GM18508 (cell line): ENCODE data around the gene GRID2.

ENCODE experiments used
- ATAC-seq: cut with Tn5 transposase; IDR thresholded peaks from one replicate; pipeline ENCODE4 v1.9.1; 2021; ENCODE audit warnings: moderate number of reproducible peaks; ENCODE audit not compliant: insufficient read depth, unreplicated experiment

The GRID2 gene

GRCh38 chr4:92519727-92520126 is 216.0 kb downstream of the GRID2 start:
- no peak for ATAC-seq

GRCh38 chr4:92520563-92520962 is 216.8 kb downstream of the GRID2 start:
- ATAC-seq, result no peak

GRCh38 chr4:92521941-92522340 is 218.2 kb downstream of the GRID2 start:
- no peak for ATAC-seq

GRCh38 chr4:92522356-92522755 is 218.6 kb downstream of the GRID2 start:
- no peak for ATAC-seq

DNA sequence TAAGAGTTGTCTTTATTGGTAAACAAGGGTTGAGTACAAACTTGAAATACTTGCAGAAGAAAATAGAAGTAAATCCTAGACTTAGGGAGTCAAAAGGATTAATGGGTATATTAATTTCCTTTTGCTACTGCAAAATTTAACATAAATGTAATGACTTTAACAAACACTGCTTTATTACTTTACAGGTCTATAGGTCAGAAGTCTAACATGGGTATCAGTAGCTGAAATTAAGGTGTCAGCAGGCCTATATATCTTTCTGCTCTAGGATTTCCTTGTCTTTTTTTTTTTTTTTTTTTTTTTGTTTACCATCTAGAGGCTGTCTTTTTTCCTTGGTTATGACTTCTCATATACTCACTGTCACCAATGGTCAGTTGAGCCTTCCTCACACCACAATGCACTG is 220.4 kb downstream of the GRID2 start:
- ATAC-seq, result no peak

- ATAC-seq, result no peak
These were observed 224.8 kb downstream of the GRID2 start for GRCh38 chr4:92528541-92528940.

- ATAC-seq, result no peak
These were observed 225.7 kb downstream of the GRID2 start for GRCh38 chr4:92529510-92529909.

DNA sequence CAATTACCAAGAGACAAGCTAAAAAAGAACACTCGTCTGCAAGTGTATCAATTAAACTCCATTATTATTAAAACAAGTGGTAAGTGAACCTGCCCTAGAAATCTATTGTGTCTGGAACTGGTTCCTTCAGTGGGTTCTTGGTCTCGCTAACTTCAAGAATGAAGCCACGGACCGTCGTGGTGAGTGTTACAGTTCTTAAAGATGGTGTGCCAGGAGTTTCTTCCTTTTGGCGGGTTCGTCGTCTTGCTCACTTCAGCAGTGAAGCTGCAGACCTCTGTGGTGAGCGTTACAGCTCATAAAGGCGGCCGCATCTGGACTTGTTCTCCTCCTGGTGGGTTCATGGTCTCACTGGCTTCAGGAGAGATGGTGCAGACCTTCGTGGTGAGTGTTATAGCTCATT is 231.8 kb downstream of the GRID2 start:
- ATAC-seq, result no peak

DNA sequence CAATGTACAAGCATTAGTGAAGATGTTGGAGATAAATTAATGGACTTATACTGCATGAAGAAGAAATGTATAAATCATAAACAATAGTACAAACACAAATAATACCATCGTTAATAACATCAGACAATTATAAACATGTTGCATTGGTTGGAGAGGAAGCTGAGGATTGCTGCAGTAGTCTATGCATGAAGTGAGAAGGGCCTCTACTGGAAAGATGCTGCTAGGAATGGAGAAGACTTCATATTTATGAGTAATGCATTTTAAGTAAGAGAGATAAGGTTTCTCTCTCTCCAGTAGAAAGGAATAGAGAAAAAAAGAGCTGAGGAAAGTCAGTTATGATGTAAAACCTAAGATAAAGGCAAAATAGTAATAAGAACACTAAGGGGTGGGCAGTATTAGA is 247.8 kb downstream of the GRID2 start:
- ATAC-seq, result no peak

DNA sequence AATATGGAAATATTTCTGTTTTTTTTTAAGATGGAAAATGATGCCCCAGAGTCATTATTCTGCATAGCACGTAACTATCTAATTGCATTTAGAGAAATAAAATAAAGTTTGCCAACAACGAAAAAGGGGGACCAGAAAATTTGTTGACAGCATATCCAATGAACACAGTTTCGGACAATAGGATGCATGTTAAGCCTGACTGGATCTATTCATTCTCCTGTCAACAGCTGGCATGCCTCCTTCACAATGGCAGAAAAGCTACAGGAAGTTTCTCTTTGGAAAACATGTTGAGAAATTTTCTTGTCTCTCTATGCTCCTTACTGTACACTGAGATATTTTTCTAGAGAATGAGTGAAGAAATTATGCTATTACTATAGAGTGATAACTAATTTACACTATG is 262.5 kb downstream of the GRID2 start:
- no peak for ATAC-seq

GRCh38 chr4:92580816-92581215 is 277.1 kb downstream of the GRID2 start:
- ATAC-seq, result no peak

DNA sequence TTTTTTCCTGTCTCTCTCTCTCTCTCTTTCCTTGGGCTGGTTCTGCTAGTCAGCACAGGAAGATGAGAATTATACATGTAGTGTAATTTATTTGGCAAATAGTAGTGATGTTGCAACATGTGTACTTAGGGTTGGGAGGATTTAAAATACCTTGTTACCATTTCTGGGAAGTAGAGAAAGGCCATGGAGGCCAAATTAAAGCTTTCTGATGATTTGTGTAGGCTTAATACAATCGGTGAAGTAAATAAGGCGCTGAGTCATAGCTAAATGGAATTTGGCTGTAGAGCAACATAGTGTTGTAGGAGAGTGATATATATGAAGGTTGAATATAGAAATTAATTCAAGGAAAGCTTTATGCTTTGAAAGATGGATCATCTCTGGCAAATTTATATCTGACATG is 295.3 kb downstream of the GRID2 start:
- ATAC-seq, result no peak

- ATAC-seq, result no peak
These were observed 296.9 kb downstream of the GRID2 start for GRCh38 chr4:92600638-92601037.

GRCh38 chr4:92606227-92606626 is 302.5 kb downstream of the GRID2 start:
- no peak for ATAC-seq

DNA sequence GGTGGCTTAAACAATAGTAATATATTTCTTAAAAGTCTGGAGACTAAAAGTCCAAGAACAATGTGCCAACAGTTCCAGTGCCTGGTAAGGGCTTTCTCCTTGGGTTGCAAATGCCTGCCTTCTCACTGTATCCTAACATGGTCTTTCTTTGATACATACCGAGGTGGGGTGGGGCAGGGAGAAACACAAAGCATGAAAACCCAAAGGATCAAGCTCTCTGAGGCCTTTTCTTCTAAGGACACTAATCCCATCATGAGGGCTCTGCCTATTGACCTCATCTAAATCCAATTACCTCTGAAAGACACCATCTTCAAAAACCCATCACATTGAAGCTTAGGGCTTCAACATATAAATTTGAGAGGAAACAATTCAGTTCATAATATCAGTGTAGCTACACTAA is 311.3 kb downstream of the GRID2 start:
- ATAC-seq, result no peak

DNA sequence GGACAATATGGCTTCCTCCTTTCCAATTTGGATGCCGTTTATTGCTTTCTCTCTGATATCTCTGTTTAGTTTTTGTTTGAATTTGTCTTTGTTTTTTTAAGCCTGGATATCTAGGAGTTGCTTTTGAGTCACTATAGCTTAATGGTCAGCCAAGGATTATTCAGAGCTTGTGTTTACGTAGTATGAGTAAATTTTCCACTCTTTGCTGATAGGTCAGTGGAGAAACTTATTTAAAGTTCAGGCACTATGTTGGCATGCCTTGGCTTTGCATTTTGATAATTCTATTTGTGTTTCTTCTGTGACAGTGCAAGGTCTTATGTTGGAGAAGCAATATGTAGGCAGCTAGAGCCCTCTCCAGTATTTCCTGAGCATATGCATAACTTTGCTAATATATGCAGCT is 315.2 kb downstream of the GRID2 start:
- ATAC-seq, result no peak

GRCh38 chr4:92629302-92629701 is 325.5 kb downstream of the GRID2 start:
- no peak for ATAC-seq

- no peak for ATAC-seq
These were observed 331.1 kb downstream of the GRID2 start for GRCh38 chr4:92634882-92635281.

- ATAC-seq, result no peak
These were observed 332.5 kb downstream of the GRID2 start for GRCh38 chr4:92636038-92636806.

DNA sequence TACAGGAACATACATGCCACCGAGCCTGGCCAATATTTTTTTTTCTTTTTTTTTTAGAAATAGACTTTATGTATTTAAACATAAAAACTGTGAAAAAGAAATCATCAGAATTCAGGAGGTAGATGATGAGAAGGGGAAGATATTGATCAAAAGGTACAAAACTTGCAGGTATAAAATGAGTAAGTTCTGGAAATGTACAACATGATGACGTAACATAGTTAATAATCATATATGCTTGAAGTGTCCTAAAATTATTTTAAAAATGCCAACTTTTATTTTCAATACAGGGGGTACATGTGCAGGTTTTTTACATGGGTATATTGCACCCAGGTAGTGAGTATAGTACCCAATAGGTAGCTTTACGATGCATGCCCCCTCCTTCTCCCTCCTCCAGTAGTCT is 337.6 kb downstream of the GRID2 start:
- no peak for ATAC-seq

- ATAC-seq, result no peak
These were observed 343.1 kb downstream of the GRID2 start for GRCh38 chr4:92646826-92647225.

- no peak for ATAC-seq
These were observed 347.8 kb downstream of the GRID2 start for GRCh38 chr4:92651536-92651935.

DNA sequence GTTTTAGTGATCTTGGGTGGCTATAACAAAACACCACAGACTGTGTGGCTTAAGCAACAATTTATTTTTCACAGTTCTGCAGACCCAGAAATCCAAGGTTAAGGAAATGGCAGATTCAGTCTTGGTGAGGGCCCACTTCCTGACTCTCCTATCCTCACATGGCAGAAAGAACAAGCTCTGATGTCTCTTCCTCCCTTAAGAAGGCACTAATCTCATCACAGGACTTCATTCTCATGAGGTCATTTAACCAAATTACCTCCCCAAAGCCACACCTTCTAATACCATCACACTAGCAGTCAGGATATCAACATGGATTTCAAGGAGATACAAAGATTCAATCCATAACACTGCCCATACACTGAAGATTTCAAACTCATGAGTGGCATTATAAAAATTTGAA is 350.3 kb downstream of the GRID2 start:
- no peak for ATAC-seq
